ENCODE results near the gene ECE1.

DNA sequence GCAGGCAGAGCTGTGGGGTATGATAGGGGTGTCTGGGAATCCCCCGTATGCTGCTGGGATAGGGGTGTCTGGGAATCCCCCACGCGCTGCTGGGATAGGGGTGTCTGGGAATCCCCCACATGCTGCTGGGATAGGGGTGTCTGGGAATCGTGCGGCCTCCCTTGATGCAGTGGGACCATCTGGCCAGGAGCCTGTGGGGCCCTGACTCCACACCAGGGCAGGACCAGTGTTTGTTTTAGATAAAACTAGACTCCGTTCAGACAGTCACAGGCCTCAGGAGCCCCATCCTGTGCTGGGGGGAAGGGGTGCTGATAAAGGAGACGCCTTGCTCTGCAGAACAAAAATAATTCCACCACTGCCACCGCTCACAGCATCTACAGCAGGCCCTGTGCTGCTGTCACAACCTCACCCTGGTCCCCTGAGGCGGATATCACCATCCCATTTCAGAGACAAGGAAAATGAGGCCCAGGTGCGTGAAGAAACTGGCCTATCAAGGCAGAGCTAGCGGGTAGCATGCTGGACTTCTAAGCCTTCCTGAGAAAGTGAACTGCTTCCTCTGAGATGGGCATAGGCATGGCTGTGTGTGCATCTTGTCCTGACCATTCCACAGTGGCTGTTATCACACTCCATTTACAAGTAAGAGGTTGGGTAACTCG, 24.0 kb downstream of the ECE1 start:
- TF ChIP-seq CTCF (IDR thresholded peaks at IDR 0.05) (no peak), EP300 (IDR thresholded peaks at IDR 0.05; ENCODE audit: low read depth) (no peak), POLR2AphosphoS5 (IDR thresholded peaks at IDR 0.05) (no peak)

Measured in transverse colon (tissue), 4 donors.